ENCODE measurements around the gene POU3F1.

Gene POU3F1

DNA sequence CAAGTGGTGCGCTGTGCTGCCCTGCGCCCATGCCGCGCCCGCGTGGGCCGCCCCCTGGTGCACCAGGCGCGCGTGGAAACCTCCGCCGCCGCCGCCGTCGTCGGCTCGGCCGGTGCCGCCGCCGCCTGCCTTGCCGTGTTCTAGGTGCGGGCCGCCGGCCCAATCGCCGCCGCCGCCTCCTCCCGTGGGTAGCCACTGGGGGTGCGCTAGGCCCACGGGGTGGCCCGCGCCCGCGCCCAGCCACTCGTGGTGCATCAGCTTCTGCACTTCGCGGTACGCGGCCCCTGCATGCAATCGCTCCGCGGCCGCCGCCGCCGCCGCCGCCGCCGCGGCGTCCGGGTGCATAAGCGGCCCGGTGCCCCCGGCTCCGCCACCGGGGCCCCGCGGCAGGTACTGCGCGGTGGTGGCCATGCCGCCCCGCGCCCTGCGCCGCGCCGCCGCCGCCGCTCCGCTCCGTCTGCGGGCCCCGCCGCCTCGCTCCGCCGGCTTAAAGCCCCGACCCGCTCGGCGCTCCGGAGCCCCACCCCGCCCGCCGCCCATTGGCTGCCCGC lies at the start of gene POU3F1:
Gene POU3F1, minus strand, starts transcription at position 461 of the 551 bp plus-strand sequence. Its CDS starts 50 bp downstream, at position 411.
- no peak for DNase-seq (ENCODE audit: low spot score)

- no peak for DNase-seq (ENCODE audit: low spot score)
Observed at GRCh38 chr1:38095454-38095931, 48.9 kb upstream of the POU3F1 start.

GRCh38 chr1:38094711-38095290 lies 48.2 kb upstream of the POU3F1 start:
- DNase-seq (ENCODE audit: low spot score) = no peak

DNA sequence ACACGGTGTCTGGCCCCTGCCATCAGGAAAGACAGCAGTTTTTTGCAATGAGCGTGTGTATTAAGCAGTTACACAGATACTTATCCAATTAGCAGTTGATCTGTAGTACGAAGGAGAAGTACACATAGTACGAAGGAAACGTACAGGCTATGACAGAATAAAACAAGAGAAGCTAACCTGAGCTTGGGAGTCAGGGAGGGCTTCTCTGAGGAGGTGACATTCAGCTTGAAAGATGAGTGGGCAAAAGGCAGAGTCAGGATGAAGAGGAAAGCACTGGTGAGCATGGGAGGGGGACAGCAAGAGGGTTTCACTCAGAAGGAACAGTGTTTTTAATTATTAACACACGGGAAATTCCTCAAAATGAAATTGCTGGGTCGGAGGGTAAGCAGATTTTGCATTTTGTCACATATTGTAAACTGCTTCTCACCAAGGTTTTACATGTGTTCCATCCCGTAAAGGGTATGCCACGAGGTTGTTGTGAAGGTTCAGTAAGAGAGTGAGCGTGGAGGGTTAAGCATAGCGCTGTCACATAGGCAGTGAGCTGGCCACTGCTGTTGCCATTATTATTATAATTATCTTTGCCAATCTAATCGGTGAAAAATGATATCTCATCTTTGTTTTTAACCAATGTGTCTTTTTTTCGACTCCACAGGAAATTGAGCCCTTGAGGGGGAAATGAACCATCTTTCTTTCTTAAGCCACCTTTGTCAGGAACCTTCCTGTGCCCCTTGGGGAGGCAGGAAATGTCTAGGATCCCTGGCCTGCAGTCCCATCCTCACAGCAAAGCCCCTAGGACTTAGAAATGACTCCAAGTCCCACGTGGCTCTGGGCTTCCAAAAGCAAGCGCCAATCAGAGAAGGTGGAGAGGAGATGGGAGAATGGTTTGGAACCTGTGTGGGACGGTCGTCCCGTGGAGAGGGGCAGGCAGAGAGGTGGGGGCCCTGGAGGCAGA lies 47.3 kb upstream of the POU3F1 start:
- no peak for DNase-seq (ENCODE audit: low spot score)

- DNase-seq (ENCODE audit: low spot score) = no peak
Observed at GRCh38 chr1:38092256-38092655, 45.7 kb upstream of the POU3F1 start.

DNA sequence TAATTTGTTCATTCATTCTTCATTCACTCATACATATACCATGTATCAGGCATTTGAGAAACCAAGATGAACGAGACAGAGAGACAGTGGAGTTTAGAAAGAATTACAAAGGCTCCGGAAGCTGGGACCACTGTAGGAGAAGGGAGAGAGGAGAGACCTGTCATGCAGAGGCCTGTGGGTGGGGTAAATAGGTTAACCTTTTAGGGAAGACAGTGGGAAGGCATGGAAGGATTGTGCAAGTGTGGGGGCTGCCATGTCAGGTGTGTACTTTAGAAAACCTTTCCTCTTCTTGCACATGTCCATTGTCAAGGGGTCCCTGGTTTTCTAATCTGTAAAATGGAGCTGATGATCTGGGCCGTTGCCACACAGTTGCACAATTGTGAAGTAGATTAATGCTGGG lies 44.2 kb upstream of the POU3F1 start:
- no peak for DNase-seq (ENCODE audit: low spot score)

- DNase-seq (ENCODE audit: low spot score) = no peak
Observed at GRCh38 chr1:38089712-38090360, 43.2 kb upstream of the POU3F1 start.

DNA sequence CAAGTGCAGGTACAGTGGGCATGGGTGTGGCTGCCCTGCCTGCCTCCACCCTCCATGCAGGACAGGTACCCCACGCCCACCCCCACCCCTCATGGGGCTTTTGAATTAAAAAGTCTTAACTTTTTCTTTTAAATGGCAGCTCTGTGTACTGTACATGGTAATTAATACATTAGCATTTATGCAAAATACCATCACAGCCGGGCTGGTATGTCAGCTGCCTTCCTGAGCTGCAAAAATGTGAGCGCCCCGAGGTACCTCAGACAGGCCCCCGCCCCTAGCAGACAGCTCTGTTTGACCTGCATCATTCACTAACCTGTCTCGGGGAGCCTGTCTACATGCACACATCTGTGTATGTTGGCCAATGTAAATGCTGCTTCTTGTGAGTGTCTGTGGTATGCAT lies 42.2 kb upstream of the POU3F1 start:
- no peak for DNase-seq (ENCODE audit: low spot score)

DNA sequence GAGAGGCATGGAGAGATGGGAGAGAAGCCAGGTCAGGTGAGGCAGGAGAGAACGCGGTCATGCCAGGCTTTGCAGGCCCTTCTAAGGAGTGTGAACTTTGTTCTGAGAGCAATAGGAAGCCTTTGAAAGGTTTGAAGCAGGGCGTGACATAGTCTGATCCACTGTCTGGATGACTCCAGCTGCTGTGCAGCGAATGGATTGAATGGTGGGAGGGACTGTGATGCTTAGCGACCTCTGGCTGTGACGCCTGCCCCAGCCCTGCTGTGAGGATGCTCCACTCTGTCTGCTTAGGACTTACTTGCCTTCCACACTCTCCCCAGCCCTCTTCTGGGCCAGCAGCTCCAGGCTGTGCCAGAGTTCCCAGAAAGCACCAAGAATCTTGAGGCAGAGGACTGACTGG lies 41.8 kb upstream of the POU3F1 start:
- no peak for DNase-seq (ENCODE audit: low spot score)

- no peak for DNase-seq (ENCODE audit: low spot score)
Observed at GRCh38 chr1:38087676-38088075, 41.1 kb upstream of the POU3F1 start.

- DNase-seq (ENCODE audit: low spot score) = no peak
Observed at GRCh38 chr1:38085666-38086330, 39.2 kb upstream of the POU3F1 start.

DNA sequence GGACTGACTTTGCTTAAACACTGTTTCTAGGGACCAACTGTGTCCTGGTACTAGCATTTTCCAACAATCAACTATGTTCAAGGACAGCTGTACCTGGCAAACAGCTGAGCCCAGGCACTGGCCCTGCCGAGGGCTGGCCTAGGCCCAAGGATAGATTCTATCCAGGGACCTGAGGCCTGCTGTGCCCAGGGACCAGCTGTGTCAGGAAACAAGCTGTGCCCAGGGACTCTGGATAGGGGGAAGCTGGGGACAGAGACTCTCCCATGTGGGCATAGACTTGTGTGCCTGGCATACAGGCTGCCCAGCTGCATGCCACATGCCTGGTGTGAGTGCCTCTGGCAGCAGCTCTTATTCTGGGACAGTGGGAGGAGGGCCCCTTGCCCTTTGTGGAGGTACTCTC lies 38.1 kb upstream of the POU3F1 start:
- no peak for DNase-seq (ENCODE audit: low spot score)

GRCh38 chr1:38084113-38084512 lies 37.5 kb upstream of the POU3F1 start:
- DNase-seq (ENCODE audit: low spot score) = no peak

- no peak for DNase-seq (ENCODE audit: low spot score)
Observed at GRCh38 chr1:38083541-38083940, 36.9 kb upstream of the POU3F1 start.

GRCh38 chr1:38082769-38083263 lies 36.2 kb upstream of the POU3F1 start:
- DNase-seq (ENCODE audit: low spot score) = no peak

GRCh38 chr1:38079019-38079418 lies 32.4 kb upstream of the POU3F1 start:
- no peak for DNase-seq (ENCODE audit: low spot score)

- DNase-seq (ENCODE audit: low spot score) = no peak
Observed at GRCh38 chr1:38077523-38078147, 31.0 kb upstream of the POU3F1 start.

GRCh38 chr1:38076455-38076854 lies 29.9 kb upstream of the POU3F1 start:
- DNase-seq (ENCODE audit: low spot score) = no peak

DNA sequence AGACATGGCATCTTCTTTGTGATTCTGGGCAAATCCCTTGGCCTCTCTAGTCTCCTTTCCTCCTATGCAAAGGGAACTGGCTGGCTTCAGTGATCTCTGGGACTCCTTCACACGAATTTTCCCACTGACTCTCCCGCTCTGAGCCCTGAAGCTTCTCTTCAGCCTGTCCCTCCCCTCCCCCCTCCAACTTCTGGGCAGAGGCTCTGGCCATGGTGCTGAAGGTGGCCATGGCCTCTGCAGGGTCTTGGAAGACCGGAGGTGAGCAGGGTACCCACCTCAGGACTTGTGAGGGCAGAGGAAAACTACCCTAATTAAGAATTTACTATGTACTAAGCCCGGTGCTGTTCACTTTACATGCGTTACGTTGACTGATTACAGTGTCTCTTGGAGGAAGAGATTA lies 29.4 kb upstream of the POU3F1 start:
- no peak for DNase-seq (ENCODE audit: low spot score)

- no peak for DNase-seq (ENCODE audit: low spot score)
Observed at GRCh38 chr1:38075191-38075590, 28.6 kb upstream of the POU3F1 start.

- no peak for DNase-seq (ENCODE audit: low spot score)
Observed at GRCh38 chr1:38074302-38074677, 27.7 kb upstream of the POU3F1 start.
